SK-N-SH treated with all-trans-retinoic acid at 6 μM for 48 hours (cell line): ENCODE results near the gene STMP1.

ENCODE experiments used
- ARNTL ChIP-seq: fragments of 450-650 bp; formaldehyde crosslinking; IDR thresholded peaks from 2 replicates; pipeline ENCODE4 v1.5.0; 2020; ENCODE audit warnings: low read depth, mild to moderate bottlenecking, moderate library complexity, borderline replicate concordance
- CREB5 ChIP-seq: fragments of 250-450 bp; sonication (Bioruptor Pico); IDR thresholded peaks from 2 replicates; pipeline ENCODE4 v1.5.1; 2020; ENCODE audit warnings: low read depth, mild to moderate bottlenecking, moderate library complexity
- CSDC2 ChIP-seq: fragments of 250-450 bp; sonication (Bioruptor Pico); IDR thresholded peaks from 2 replicates; pipeline ENCODE4 v1.5.0; 2020; ENCODE audit warnings: mild to moderate bottlenecking, moderate library complexity
- ESRRG ChIP-seq: fragments of 250-450 bp; sonication (Bioruptor Pico); IDR thresholded peaks from 2 replicates; pipeline ENCODE4 v1.6.1; 2021; ENCODE audit warnings: mild to moderate bottlenecking
- OSR1 ChIP-seq: fragments of 250-450 bp; sonication (Bioruptor Pico); IDR thresholded peaks from 2 replicates; pipeline ENCODE4 v1.8.0; 2022; ENCODE audit warnings: moderate library complexity, mild to moderate bottlenecking, inconsistent platforms
- PATZ1 ChIP-seq: fragments of 250-450 bp; sonication (Bioruptor Pico); IDR thresholded peaks from 2 replicates; pipeline ENCODE4 v1.8.0; 2020; ENCODE audit warnings: mild to moderate bottlenecking, moderate library complexity, borderline replicate concordance
- POU6F1 ChIP-seq: fragments of 250-450 bp; sonication (Bioruptor Pico); IDR thresholded peaks from 2 replicates; pipeline ENCODE4 v1.8.0; 2021; ENCODE audit warnings: low read depth, mild to moderate bottlenecking, moderate library complexity, borderline replicate concordance
- PPARA ChIP-seq: fragments of 250-450 bp; sonication (Bioruptor Pico); IDR thresholded peaks from 2 replicates; pipeline ENCODE4 v1.5.0; 2020; ENCODE audit warnings: mild to moderate bottlenecking, borderline replicate concordance
- TSHZ2 ChIP-seq: fragments of 250-450 bp; sonication (Bioruptor Pico); IDR thresholded peaks from 2 replicates; pipeline ENCODE4 v1.5.0; 2020; ENCODE audit warnings: mild to moderate bottlenecking, moderate library complexity

- TF ChIP-seq PATZ1 (CRISPR knock-in tag) (no peak), ARNTL (no peak), PPARA (no peak), POU6F1 (CRISPR knock-in tag) (no peak), CSDC2 (CRISPR knock-in tag) (no peak), TSHZ2 (CRISPR knock-in tag) (no peak), ESRRG (CRISPR knock-in tag) (no peak), CREB5 (CRISPR knock-in tag) (no peak), OSR1 (CRISPR knock-in tag) (no peak)
Observed at GRCh38 chr7:135618510-135618909, 43.8 kb upstream of the STMP1 start.
